Activated naive CD4-positive, alpha-beta T cell treated with anti-CD3 and anti-CD28 coated beads for 36 hours (primary cell): ENCODE measurements around the gene MAML3. TPM values are rescaled to one million over a fixed set of nuclear protein-coding genes. Genes with fewer than 3 reads are reported as not detected.

Experiments used
- CTCF ChIA-PET: fragments of 350-600 bp; sonication (Branson Sonifier 250); formaldehyde crosslinking; loops from one replicate; lab custom pipeline; 2021; ENCODE audit warnings: antibody characterized with exemption; lab: Charles Lee
- DNase-seq: peaks from one replicate; pipeline ENCODE4 v3.0.0-alpha.2; 2020
- H3K27ac Mint-ChIP-seq: one replicate; pipeline ENCODE4 v1.8.0; 2021; ENCODE audit warnings: mild to moderate bottlenecking, mixed read lengths
- H3K27me3 Mint-ChIP-seq: one replicate; pipeline ENCODE4 v1.8.0; 2021; ENCODE audit warnings: low read depth, mixed read lengths
- H3K36me3 Mint-ChIP-seq: one replicate; pipeline ENCODE4 v1.8.0; 2021; ENCODE audit warnings: low read depth, mixed read lengths
- H3K4me1 Mint-ChIP-seq: one replicate; pipeline ENCODE4 v1.8.0; 2021; ENCODE audit warnings: low read depth, mixed read lengths
- H3K4me3 Mint-ChIP-seq: one replicate; pipeline ENCODE4 v1.8.0; 2021; ENCODE audit warnings: mild to moderate bottlenecking, moderate library complexity, mixed read lengths
- H3K9me3 Mint-ChIP-seq: one replicate; pipeline ENCODE4 v1.8.0; 2021; ENCODE audit warnings: mixed read lengths
- intact Hi-C: fragments of 100-400 bp; cut with micrococcal nuclease; formaldehyde crosslinking; loops from one replicate; pipeline ENCODE4 v1.15.1; 2023
- total RNA-seq, 2 experiments: library from RNA; stranded (reverse); gene quantifications; one replicate each; pipeline ENCODE4 v1.2.3, GENCODE V29; 2021

MAML3 gene
- total RNA-seq, 2 experiments from 2014 or later = 0.52 to 0.76 TPM

DNA sequence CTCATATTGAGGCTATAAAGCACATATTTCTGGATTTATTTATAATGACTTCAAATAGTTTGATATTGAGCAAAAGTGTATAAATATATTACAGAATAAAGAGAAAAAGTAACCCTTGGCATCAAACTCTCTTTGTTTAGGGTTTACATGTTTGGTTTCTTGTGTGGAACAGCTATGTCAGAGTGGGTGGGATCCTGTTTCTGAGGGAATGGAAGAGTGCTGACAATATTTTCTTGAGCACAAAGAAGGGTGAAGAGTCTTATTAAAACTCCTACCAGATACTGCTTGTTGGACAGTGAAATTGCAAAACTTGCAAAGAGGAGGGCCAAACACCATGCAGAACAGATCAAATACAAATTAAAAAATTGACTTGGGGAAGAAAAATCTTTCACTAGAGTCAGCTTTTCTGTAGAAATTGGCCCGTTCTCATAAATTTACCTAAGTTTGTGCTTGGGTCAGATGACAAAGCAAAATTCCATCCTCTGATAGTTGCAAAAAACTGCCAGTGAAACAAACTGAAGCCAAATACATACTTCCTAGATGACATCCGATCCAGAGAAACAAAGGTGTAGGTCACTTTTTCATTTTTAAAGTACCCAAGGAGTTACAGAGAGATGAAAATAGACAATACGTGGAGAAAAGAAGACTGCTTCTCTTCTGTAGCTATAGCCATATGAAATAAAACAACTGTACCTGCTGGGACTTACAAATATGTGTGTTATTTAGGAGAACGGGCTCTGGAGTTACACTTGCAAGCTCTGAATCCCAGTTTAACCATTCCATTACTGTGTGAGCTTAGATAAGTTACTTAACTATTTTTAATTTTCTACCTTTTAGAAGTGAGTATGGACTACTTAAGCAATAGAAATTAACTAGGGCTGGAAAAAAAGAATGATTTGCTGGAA is 133.3 kb downstream of the MAML3 start:
- intact Hi-C loops = no loop called here
- Mint-ChIP-seq H3K36me3 (no peaks in the 10 kb centered on the region), H3K27ac (no peak overlapping the region), H3K9me3 (no peaks in the 10 kb centered on the region), H3K4me3 (no peak overlapping the region), H3K27me3 (no peaks in the 10 kb centered on the region), H3K4me1 (no peaks in the 10 kb centered on the region)
- CTCF ChIA-PET = interaction anchor here (0.6 to 1.0 kb wide), 3 partner anchors 8 to 343 kb away, joined by 3 to 4 read pairs (median 3); no protein-coding TSS in a partner anchor
- DNase-seq = no peak

DNA sequence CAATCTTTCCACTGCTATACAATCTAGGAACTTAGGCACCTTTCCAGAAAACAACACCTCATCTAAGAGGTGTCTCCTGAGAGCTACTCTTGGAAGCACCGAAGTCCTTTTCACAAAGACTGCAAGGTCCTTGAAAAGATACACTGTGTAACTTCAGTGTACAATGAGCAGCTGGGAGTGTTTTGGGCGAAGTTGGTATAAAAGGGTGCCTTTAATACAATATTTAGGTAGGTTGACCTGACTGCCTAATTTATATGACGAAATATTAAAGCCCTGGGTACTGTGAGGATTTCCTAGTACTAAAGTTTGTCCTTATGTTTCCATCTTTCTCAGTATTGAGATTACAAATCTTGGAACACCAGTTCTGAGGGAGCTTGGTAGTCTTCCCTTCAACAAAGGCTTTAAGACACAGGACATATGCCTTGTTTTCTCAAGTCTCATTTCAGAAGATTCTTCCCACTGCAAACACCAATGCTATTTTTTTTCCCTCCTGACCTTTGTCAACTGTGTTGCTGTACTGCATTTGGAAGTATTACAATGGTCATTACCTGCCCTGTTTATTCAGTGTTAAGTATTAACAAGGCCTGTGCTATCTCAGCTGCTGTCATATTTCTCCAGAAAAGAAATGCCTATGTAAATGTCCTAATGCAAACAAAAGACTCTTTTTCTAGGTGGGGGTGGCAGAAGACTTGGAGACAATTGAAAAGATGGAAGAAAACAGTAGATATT is 134.2 kb downstream of the MAML3 start:
- H3K36me3 Mint-ChIP-seq = no peaks in the 10 kb centered on the region
- no peaks in the 10 kb centered on the region for H3K9me3 Mint-ChIP-seq
- DNase-seq = no peak
- no peak overlapping the region for H3K4me3 Mint-ChIP-seq
- no peak overlapping the region for H3K27ac Mint-ChIP-seq
- H3K27me3 Mint-ChIP-seq = no peaks in the 10 kb centered on the region
- intact Hi-C loops = no loop called here
- CTCF ChIA-PET = interaction anchor here (1.2 kb wide), 1 partner anchor 50 kb away, joined by 3 read pairs; no protein-coding TSS in a partner anchor
- no peaks in the 10 kb centered on the region for H3K4me1 Mint-ChIP-seq

GRCh38 chr4:140018931-140019618 is 134.9 kb downstream of the MAML3 start:
- Mint-ChIP-seq H3K36me3 (no peaks in the 10 kb centered on the region), H3K4me3 (no peak overlapping the region), H3K27ac (no peak overlapping the region), H3K9me3 (no peaks in the 10 kb centered on the region), H3K4me1 (no peaks in the 10 kb centered on the region), H3K27me3 (no peaks in the 10 kb centered on the region)
- no peak for DNase-seq
- intact Hi-C loops = no loop called here
- CTCF ChIA-PET = interaction anchor here (0.5 to 1.2 kb wide), 2 partner anchors 51 to 57 kb away, joined by 3 read pairs; no protein-coding TSS in a partner anchor

DNA sequence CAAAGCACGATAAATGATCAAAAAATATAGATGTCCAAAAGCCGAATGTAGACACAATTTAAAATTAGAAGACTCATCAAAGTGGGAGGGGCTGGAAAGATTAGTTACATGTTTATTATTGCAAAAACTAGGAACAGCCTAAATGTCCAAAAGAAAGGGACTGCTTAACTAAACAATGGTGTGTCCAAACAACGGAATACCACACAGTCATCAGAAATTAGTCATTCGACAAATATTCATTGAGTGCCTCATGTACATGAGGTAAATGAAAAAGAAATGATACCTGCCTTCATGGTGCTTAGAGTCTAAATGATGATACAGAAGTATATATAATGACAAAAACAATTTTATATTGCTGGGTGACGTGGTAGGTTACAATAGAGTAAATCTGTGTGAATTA is 139.7 kb downstream of the MAML3 start:
- intact Hi-C loops = no loop called here
- CTCF ChIA-PET = interaction anchor here (1.3 to 3.8 kb wide), 2 partner anchors 239 to 312 kb away, joined by 3 to 53 read pairs; no protein-coding TSS in a partner anchor
- no peak for DNase-seq
- no peaks in the 10 kb centered on the region for H3K9me3 Mint-ChIP-seq
- peaks cover 8% of the 10 kb centered on the region for H3K4me1 Mint-ChIP-seq
- no peak overlapping the region for H3K27ac Mint-ChIP-seq
- H3K27me3 Mint-ChIP-seq = peaks cover 1% of the 10 kb centered on the region
- no peak overlapping the region for H3K4me3 Mint-ChIP-seq
- no peaks in the 10 kb centered on the region for H3K36me3 Mint-ChIP-seq

GRCh38 chr4:140012688-140013486 is 141.1 kb downstream of the MAML3 start:
- H3K4me3 Mint-ChIP-seq = no peak overlapping the region
- peak; percentile 69 for DNase-seq
- no peaks in the 10 kb centered on the region for H3K9me3 Mint-ChIP-seq
- intact Hi-C loops = loop anchor here (1.0 to 2.0 kb wide), 9 partner anchors 36 to 838 kb away; partner anchors contain the start of gene MAML3
- H3K36me3 Mint-ChIP-seq = no peaks in the 10 kb centered on the region
- H3K27ac Mint-ChIP-seq = no peak overlapping the region
- peaks cover 1% of the 10 kb centered on the region for H3K27me3 Mint-ChIP-seq
- CTCF ChIA-PET = interaction anchor here (0.6 to 3.8 kb wide), 18 partner anchors 8 to 778 kb away, joined by 3 to 53 read pairs (median 4); no protein-coding TSS in a partner anchor
- peaks cover 8% of the 10 kb centered on the region for H3K4me1 Mint-ChIP-seq

DNA sequence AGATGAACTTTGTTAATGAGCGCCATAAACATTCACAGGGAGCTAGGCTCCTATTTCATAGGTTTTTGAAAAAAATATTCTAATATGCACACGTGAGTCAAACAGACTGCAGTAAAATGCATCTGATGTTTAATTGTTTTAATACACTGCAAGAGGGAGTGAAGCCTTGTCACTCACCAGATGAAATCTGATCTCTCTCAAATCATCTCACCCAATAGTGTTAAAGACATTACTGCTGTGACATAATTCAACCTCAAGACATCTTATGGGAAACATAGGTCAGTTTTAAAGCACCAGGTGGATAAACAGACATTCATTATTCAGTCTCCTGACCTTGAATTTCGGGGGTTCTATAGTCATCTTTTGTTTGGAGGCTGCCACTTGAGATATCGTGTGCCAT is 148.3 kb downstream of the MAML3 start:
- CTCF ChIA-PET = no interaction called here
- Mint-ChIP-seq H3K27me3 (peaks cover 2% of the 10 kb centered on the region), H3K4me1 (no peaks in the 10 kb centered on the region), H3K27ac (no peak overlapping the region), H3K9me3 (no peaks in the 10 kb centered on the region), H3K36me3 (no peaks in the 10 kb centered on the region), H3K4me3 (no peak overlapping the region)
- intact Hi-C loops = no loop called here
- DNase-seq = no peak

GRCh38 chr4:140004922-140005627 is 148.9 kb downstream of the MAML3 start:
- intact Hi-C loops = no loop called here
- H3K27ac Mint-ChIP-seq = no peak overlapping the region
- no peak overlapping the region for H3K4me3 Mint-ChIP-seq
- no peaks in the 10 kb centered on the region for H3K4me1 Mint-ChIP-seq
- no peaks in the 10 kb centered on the region for H3K36me3 Mint-ChIP-seq
- H3K27me3 Mint-ChIP-seq = peaks cover 2% of the 10 kb centered on the region
- no peaks in the 10 kb centered on the region for H3K9me3 Mint-ChIP-seq
- CTCF ChIA-PET = no interaction called here
- DNase-seq = no peak

DNA sequence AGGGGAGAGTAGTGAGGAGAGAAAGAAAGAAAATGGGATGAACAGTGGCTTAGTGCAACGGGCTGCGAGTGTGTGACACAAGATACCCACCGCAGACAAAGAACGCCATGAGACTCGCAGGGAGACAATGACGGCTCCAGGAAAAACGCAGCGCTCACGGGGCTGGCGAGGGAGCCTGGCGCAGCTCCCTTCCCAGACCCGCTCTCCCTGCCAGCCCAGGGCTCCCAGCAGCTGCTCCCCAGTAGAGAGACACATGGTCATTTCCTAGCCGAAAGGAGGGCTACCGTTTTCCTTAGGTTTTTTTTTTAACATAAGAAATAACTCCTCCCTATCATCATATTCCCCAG is 149.5 kb downstream of the MAML3 start:
- H3K36me3 Mint-ChIP-seq = no peaks in the 10 kb centered on the region
- H3K4me3 Mint-ChIP-seq = no peak overlapping the region
- H3K27ac Mint-ChIP-seq = no peak overlapping the region
- DNase-seq = no peak
- intact Hi-C loops = no loop called here
- no peaks in the 10 kb centered on the region for H3K9me3 Mint-ChIP-seq
- peaks cover 2% of the 10 kb centered on the region for H3K27me3 Mint-ChIP-seq
- no peaks in the 10 kb centered on the region for H3K4me1 Mint-ChIP-seq
- CTCF ChIA-PET = no interaction called here

- Mint-ChIP-seq H3K4me1 (no peaks in the 10 kb centered on the region), H3K4me3 (no peak overlapping the region), H3K27ac (no peak overlapping the region), H3K27me3 (peaks cover 2% of the 10 kb centered on the region), H3K36me3 (no peaks in the 10 kb centered on the region), H3K9me3 (no peaks in the 10 kb centered on the region)
- no peak for DNase-seq
- CTCF ChIA-PET = no interaction called here
- intact Hi-C loops = no loop called here
Observed at GRCh38 chr4:140003876-140004548, 150.0 kb downstream of the MAML3 start.

DNA sequence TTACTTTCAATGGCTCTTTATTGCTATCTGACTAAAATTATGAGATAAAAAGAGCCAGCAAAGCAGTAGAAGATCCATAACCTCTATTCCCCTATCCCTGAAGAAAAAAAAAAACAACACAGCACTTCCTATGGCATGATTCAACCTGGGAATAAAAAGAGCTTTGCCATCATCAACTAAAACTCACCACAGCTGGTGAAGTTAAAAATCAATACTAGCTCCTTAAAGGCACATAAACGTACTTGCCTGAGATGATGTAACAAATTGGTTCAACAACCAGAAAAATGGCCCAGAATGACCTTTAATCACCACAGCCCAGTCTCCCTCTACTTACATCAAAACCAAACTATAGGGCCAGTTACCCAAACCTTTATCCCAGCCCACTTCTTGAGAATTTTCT is 153.8 kb downstream of the MAML3 start:
- Mint-ChIP-seq H3K27me3 (peaks cover 2% of the 10 kb centered on the region), H3K9me3 (no peaks in the 10 kb centered on the region), H3K27ac (no peak overlapping the region), H3K4me3 (no peak overlapping the region), H3K36me3 (no peaks in the 10 kb centered on the region), H3K4me1 (no peaks in the 10 kb centered on the region)
- DNase-seq = no peak
- CTCF ChIA-PET = no interaction called here
- intact Hi-C loops = no loop called here
